ENCODE measurements around the gene BRWD1. TPM values are rescaled to one million over a fixed set of nuclear protein-coding genes. Genes with fewer than 3 reads are reported as not detected.

The BRWD1 gene
- total RNA-seq, 4 donors from 2014 or later = 41.7 to 69.0 (median 47.1) TPM

- no peak for TF ChIP-seq CTCF (IDR thresholded peaks at IDR 0.05)
- DNase-seq (ENCODE audit: low spot score) (no peak), ATAC-seq (ENCODE audit: low FRiP score) (no peak)
These were observed 161.2 kb downstream of the BRWD1 start for GRCh38 chr21:39152271-39152670.

GRCh38 chr21:39150877-39151276, 162.6 kb downstream of the BRWD1 start:
- ATAC-seq (ENCODE audit: low FRiP score) = no peak
- no peak for TF ChIP-seq CTCF (IDR thresholded peaks at IDR 0.05)
- no peak for DNase-seq (ENCODE audit: low spot score)

GRCh38 chr21:39150316-39150715, 163.1 kb downstream of the BRWD1 start:
- no peak for TF ChIP-seq CTCF (IDR thresholded peaks at IDR 0.05)
- DNase-seq (ENCODE audit: low spot score) (no peak), ATAC-seq (ENCODE audit: low FRiP score) (no peak)

GRCh38 chr21:39149882-39150281, 163.6 kb downstream of the BRWD1 start:
- no peak for TF ChIP-seq CTCF (IDR thresholded peaks at IDR 0.05)
- DNase-seq (ENCODE audit: low spot score) = no peak

GRCh38 chr21:39148975-39149374, 164.5 kb downstream of the BRWD1 start:
- ATAC-seq (ENCODE audit: low FRiP score) (no peak), DNase-seq (ENCODE audit: low spot score) (no peak)

More at GRCh38 chr21:39149882-39150281, 163.6 kb downstream of the BRWD1 start:
- ATAC-seq (ENCODE audit: low FRiP score) = no peak

GRCh38 chr21:39144191-39144590, 169.2 kb downstream of the BRWD1 start:
- no peak for TF ChIP-seq CTCF (IDR thresholded peaks at IDR 0.05)
- no peak for ATAC-seq (ENCODE audit: low FRiP score)
- no peak for DNase-seq (ENCODE audit: low spot score)

More at GRCh38 chr21:39148975-39149374, 164.5 kb downstream of the BRWD1 start:
- no peak for TF ChIP-seq CTCF (IDR thresholded peaks at IDR 0.05)

GRCh38 chr21:39142972-39143371, 170.5 kb downstream of the BRWD1 start:
- DNase-seq (ENCODE audit: low spot score) (no peak), ATAC-seq (ENCODE audit: low FRiP score) (no peak)
- no peak for TF ChIP-seq CTCF (IDR thresholded peaks at IDR 0.05)

Data from omental fat pad (tissue), 4 donors.